C4-2B (cell line): ENCODE results near the gene DHCR7.

Source experiments
- ZFX ChIP-seq: fragments of 450-650 bp; IDR thresholded peaks from 2 replicates; pipeline ENCODE4 v1.6.1; 2017
- TF ChIP-seq, protein P1 (sequence below): fragments of 450-650 bp; conservative IDR thresholded peaks from 2 replicates; pipeline ENCODE4 v1.5.1; 2017; ENCODE audit warnings: mild to moderate bottlenecking

DNA sequence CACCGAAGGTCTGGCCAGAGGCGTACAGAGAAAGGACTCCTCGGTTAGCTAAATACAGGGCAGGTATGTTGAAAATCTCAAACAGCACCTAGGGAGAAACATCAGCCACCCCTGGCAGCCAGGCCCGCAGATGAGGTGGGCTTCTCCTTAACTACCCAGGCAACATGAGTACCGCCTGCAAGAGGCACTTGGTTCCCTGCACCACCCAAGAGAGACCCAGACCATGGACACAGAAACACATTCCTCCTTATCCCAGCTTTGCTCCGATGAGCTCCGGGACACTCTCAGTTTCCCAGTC is 53.0 kb downstream of the DHCR7 start:
- TF ChIP-seq, protein P1, sequence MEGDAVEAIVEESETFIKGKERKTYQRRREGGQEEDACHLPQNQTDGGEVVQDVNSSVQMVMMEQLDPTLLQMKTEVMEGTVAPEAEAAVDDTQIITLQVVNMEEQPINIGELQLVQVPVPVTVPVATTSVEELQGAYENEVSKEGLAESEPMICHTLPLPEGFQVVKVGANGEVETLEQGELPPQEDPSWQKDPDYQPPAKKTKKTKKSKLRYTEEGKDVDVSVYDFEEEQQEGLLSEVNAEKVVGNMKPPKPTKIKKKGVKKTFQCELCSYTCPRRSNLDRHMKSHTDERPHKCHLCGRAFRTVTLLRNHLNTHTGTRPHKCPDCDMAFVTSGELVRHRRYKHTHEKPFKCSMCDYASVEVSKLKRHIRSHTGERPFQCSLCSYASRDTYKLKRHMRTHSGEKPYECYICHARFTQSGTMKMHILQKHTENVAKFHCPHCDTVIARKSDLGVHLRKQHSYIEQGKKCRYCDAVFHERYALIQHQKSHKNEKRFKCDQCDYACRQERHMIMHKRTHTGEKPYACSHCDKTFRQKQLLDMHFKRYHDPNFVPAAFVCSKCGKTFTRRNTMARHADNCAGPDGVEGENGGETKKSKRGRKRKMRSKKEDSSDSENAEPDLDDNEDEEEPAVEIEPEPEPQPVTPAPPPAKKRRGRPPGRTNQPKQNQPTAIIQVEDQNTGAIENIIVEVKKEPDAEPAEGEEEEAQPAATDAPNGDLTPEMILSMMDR, result no peak
- no peak for TF ChIP-seq ZFX
